Memory B cell (primary cell): ENCODE results near the gene MAPK10.
"Not testable (repeated sequence)": the region's sequence is repeated elsewhere in the genome, so short reads cannot be mapped to it uniquely, and the experiment has no call there.

Experiments used
- ATAC-seq: fragments of 150-1000 bp; cut with Tn5 transposase; 2 replicates; pipeline ENCODE4 v1.10.0; 2021; ENCODE audit warnings: low read depth, mild to moderate bottlenecking, moderate library complexity
- DNase-seq, 2 donors: peaks; one replicate each; pipeline ENCODE4 v3.0.0; 2022; ENCODE audit warnings: low spot score in 2 of 2
- H3K27ac Mint-ChIP-seq: one replicate; pipeline ENCODE4 v1.8.0; 2022; ENCODE audit warnings: mild to moderate bottlenecking, moderate library complexity, mixed read lengths
- H3K27me3 Mint-ChIP-seq: one replicate; pipeline ENCODE4 v1.8.0; 2022; ENCODE audit warnings: mixed read lengths
- H3K36me3 Mint-ChIP-seq: one replicate; pipeline ENCODE4 v1.8.0; 2022; ENCODE audit warnings: mild to moderate bottlenecking, mixed read lengths
- H3K4me1 Mint-ChIP-seq: one replicate; pipeline ENCODE4 v1.8.0; 2022; ENCODE audit warnings: mixed read lengths
- H3K4me3 Mint-ChIP-seq: one replicate; pipeline ENCODE4 v1.8.0; 2022; ENCODE audit warnings: mild to moderate bottlenecking, moderate library complexity, mixed read lengths
- H3K9me3 Mint-ChIP-seq: one replicate; pipeline ENCODE4 v1.8.0; 2022; ENCODE audit warnings: mixed read lengths

MAPK10 gene

GRCh38 chr4:85995361-85995760 is 364.5 kb downstream of the MAPK10 start:
- Mint-ChIP-seq H3K36me3 (peaks cover 19% of the 10 kb centered on the region), H3K27ac (peak overlapping the region; percentile 67), H3K4me1 (no peaks in the 10 kb centered on the region), H3K9me3 (no peaks in the 10 kb centered on the region), H3K27me3 (no peaks in the 10 kb centered on the region), H3K4me3 (no peak overlapping the region)
- DNase-seq (no peak), ATAC-seq (no peak)

- no peak overlapping the region for H3K4me3 Mint-ChIP-seq
- DNase-seq (no peak), ATAC-seq (no peak)
- no peaks in the 10 kb centered on the region for H3K4me1 Mint-ChIP-seq
- no peaks in the 10 kb centered on the region for H3K27me3 Mint-ChIP-seq
- no peaks in the 10 kb centered on the region for H3K9me3 Mint-ChIP-seq
- H3K36me3 Mint-ChIP-seq, result peaks cover 18% of the 10 kb centered on the region
- no peak overlapping the region for H3K27ac Mint-ChIP-seq
Measured at GRCh38 chr4:85994576-85994975, 365.3 kb downstream of the MAPK10 start.

DNA sequence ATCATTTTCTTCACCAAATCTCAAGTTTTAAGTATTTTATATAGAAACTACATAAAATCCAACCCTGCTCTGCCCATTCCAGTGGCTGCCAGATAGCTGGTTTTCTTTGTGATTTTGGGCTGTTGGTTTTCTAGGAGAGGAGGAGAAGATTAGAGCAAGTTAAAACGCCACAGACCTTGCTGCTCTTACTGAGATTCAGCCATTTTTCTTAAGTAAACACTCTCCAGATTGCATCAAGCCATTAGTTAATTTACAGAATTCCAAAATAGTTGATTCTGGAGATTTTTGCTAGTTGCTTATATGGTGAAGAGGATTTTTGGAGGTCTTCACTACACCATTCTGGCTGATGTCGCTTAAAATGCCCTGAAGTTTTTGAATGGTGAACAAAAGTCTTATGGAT is 366.2 kb downstream of the MAPK10 start:
- H3K9me3 Mint-ChIP-seq, result no peaks in the 10 kb centered on the region
- no peak overlapping the region for H3K27ac Mint-ChIP-seq
- peaks cover 20% of the 10 kb centered on the region for H3K36me3 Mint-ChIP-seq
- no peak overlapping the region for H3K4me3 Mint-ChIP-seq
- DNase-seq, result no peak
- no peak for ATAC-seq
- H3K27me3 Mint-ChIP-seq, result no peaks in the 10 kb centered on the region
- no peaks in the 10 kb centered on the region for H3K4me1 Mint-ChIP-seq

DNA sequence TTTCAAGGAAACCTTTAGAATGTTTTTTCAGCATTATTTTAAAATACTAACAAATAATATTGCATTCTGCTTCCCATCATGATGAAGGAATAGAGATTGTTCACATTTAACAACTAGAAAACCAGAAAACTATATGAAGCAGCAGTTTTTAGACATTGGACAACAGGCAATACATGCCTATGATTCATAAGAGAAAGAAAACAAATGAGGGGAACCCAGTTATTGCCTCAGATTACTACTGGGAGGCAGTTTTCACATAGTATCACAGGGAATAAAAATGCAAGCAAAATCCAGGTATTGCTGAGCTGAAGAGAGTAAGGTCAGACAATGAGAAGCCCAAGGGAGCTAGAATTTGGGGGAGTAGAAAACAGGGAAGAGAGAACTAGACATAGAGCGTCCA is 373.6 kb downstream of the MAPK10 start:
- Mint-ChIP-seq H3K27ac (peak overlapping the region; percentile 48), H3K9me3 (no peaks in the 10 kb centered on the region), H3K4me3 (no peak overlapping the region), H3K27me3 (no peaks in the 10 kb centered on the region), H3K36me3 (peaks cover 36% of the 10 kb centered on the region), H3K4me1 (peaks cover 4% of the 10 kb centered on the region)
- ATAC-seq (no peak), DNase-seq (no peak)

- H3K27ac Mint-ChIP-seq, result peak overlapping the region; percentile 25
Measured at GRCh38 chr4:85979276-85979675, 380.6 kb downstream of the MAPK10 start.

GRCh38 chr4:85970535-85970934 is 389.3 kb downstream of the MAPK10 start:
- DNase-seq (no peak), ATAC-seq (no peak)
- peaks cover 12% of the 10 kb centered on the region for H3K36me3 Mint-ChIP-seq
- H3K9me3 Mint-ChIP-seq, result no peaks in the 10 kb centered on the region
- no peak overlapping the region for H3K4me3 Mint-ChIP-seq
- H3K27ac Mint-ChIP-seq, result no peak overlapping the region
- H3K4me1 Mint-ChIP-seq, result peaks cover 10% of the 10 kb centered on the region
- no peaks in the 10 kb centered on the region for H3K27me3 Mint-ChIP-seq

More at GRCh38 chr4:85979276-85979675, 380.6 kb downstream of the MAPK10 start:
- ATAC-seq (peak; percentile 71), DNase-seq (no peak)
- Mint-ChIP-seq H3K27me3 (no peaks in the 10 kb centered on the region), H3K36me3 (peaks cover 35% of the 10 kb centered on the region), H3K9me3 (no peaks in the 10 kb centered on the region), H3K4me3 (no peak overlapping the region), H3K4me1 (peaks cover 7% of the 10 kb centered on the region)

DNA sequence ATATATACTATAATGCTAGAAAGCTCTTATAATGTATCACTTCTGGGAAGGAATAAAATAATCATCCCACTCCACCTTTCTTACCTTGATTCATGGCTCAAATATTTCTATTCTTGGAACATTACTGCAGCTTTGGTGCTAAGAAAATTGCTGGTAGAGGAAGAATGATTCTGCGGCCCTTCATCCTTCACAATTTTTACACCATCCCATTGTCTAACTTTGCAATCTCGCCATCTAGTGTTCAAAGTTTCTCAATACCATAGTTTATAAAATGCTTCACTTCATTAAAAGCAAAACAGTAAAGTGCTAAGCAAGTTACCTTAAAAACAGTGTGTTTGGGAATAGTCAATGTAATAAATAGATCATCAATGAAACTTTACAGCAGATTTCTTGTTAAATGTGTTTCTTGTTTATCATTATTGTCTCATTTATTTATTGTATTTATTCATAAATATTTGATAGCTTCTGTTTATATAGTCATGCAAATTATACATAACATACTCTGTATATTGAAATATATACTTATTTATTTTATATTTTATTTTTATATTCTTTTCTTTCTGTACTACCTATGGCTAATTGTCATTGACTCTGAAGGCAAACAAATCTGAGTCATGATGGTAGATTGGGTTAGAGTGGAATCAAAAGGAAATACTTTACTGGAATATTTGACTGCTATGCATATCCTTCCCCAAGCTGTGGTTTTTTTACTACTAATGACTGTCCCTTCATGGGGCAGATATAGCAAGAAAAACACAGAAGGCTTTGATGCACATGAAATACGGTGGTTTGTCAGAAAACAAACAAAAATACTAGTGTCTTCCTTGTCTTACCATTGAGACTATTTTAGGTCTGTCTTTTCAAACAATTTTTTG is 390.7 kb downstream of the MAPK10 start:
- no peaks in the 10 kb centered on the region for H3K27me3 Mint-ChIP-seq
- peak; percentile 62 for ATAC-seq
- H3K4me3 Mint-ChIP-seq, result no peak overlapping the region

DNA sequence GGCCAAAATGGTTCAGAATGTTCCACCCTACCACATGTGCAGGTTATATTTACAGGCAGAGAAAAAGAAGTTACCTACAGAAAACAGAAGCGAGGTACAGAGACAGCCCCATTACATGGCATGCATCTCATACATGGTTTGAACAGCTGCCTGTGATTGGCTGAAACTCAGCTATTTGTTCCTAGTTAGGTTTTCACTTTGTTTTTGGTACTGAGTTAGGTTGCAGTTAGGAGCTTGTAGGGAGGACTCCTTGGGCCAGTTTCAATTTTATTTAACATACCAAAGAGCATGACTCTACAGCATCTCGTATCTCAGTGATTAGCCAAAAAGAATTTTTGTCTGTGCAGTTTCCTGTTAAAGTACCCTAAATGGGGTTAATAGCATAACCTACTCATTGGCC is 392.0 kb downstream of the MAPK10 start:
- ATAC-seq (peak; percentile 24), DNase-seq (no peak)
- no peak overlapping the region for H3K4me3 Mint-ChIP-seq
- peaks cover 22% of the 10 kb centered on the region for H3K36me3 Mint-ChIP-seq
- peaks cover 8% of the 10 kb centered on the region for H3K9me3 Mint-ChIP-seq
- H3K27me3 Mint-ChIP-seq, result no peaks in the 10 kb centered on the region
- H3K4me1 Mint-ChIP-seq, result peaks cover 10% of the 10 kb centered on the region
- peak overlapping the region; percentile 32 for H3K27ac Mint-ChIP-seq

More for the DNA sequence above, 390.7 kb downstream of the MAPK10 start:
- Mint-ChIP-seq H3K27ac (no peak overlapping the region), H3K9me3 (peaks cover 6% of the 10 kb centered on the region), H3K36me3 (peaks cover 20% of the 10 kb centered on the region), H3K4me1 (peaks cover 10% of the 10 kb centered on the region)
- peak in 1 of 2 donors; percentile 33 for DNase-seq

DNA sequence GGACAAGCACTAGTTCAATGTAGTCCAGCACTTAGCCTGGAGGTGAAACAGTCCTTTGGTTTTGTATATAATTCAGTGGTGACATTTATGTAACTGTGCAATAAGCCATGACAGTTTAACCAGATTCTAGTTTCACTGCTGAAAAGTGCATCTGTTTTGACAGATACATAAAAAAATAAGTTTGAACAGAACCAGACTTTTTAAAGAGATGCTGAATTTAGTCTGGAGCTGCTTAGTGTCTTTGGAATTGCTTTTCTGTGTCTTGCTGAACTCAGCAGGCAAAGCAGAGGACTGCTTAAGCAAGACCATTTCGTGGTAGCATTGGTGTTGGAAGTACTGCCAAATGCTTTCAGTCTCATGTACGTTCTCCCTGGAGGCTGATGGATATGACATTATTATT is 393.5 kb downstream of the MAPK10 start:
- Mint-ChIP-seq H3K4me1 (peaks cover 10% of the 10 kb centered on the region), H3K9me3 (peaks cover 8% of the 10 kb centered on the region), H3K36me3 (peaks cover 14% of the 10 kb centered on the region), H3K4me3 (no peak overlapping the region), H3K27me3 (no peaks in the 10 kb centered on the region), H3K27ac (peak overlapping the region; percentile 32)
- DNase-seq (no peak), ATAC-seq (no peak)

- no peak overlapping the region for H3K27ac Mint-ChIP-seq
- DNase-seq, result no peak
- H3K36me3 Mint-ChIP-seq, result peaks cover 17% of the 10 kb centered on the region
- peaks cover 8% of the 10 kb centered on the region for H3K9me3 Mint-ChIP-seq
- ATAC-seq, result no peak
- H3K27me3 Mint-ChIP-seq, result no peaks in the 10 kb centered on the region
- peaks cover 10% of the 10 kb centered on the region for H3K4me1 Mint-ChIP-seq
- no peak overlapping the region for H3K4me3 Mint-ChIP-seq
Measured at GRCh38 chr4:85965529-85965928, 394.3 kb downstream of the MAPK10 start.

- peaks cover 17% of the 10 kb centered on the region for H3K36me3 Mint-ChIP-seq
Measured at GRCh38 chr4:85965017-85965416, 394.8 kb downstream of the MAPK10 start.

GRCh38 chr4:85964298-85964697 is 395.6 kb downstream of the MAPK10 start:
- Mint-ChIP-seq H3K4me1 (peaks cover 10% of the 10 kb centered on the region), H3K4me3 (no peak overlapping the region), H3K27ac (peak overlapping the region; percentile 17), H3K36me3 (peaks cover 17% of the 10 kb centered on the region), H3K9me3 (peaks cover 8% of the 10 kb centered on the region), H3K27me3 (no peaks in the 10 kb centered on the region)
- ATAC-seq, result no peak
- no peak for DNase-seq

More at GRCh38 chr4:85965017-85965416, 394.8 kb downstream of the MAPK10 start:
- not testable (repeated sequence) for H3K27me3 Mint-ChIP-seq, DNase-seq, H3K27ac Mint-ChIP-seq, H3K4me3 Mint-ChIP-seq, ATAC-seq, H3K9me3 Mint-ChIP-seq
- peaks cover 10% of the 10 kb centered on the region for H3K4me1 Mint-ChIP-seq

DNA sequence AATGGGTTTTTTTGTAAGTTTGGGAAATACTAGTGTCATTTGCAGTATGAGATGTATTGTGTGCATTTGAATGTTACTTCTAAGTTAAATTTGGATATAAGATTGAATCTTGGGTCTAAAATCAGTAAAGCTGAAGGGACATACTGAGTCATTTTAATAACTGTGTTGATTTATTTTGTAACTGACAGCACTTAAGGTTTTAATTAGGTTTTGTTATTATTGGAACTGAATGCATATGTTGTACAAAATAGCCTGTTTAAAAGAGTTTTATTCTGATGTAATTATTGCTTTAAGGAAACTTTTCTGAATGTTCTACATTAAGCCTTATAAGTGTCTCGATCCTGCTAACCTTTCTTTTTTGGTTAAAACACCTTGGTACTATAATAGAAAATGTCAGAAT is 396.6 kb downstream of the MAPK10 start:
- H3K9me3 Mint-ChIP-seq, result peaks cover 8% of the 10 kb centered on the region
- peaks cover 7% of the 10 kb centered on the region for H3K4me1 Mint-ChIP-seq
- no peak for DNase-seq
- H3K4me3 Mint-ChIP-seq, result no peak overlapping the region
- no peak for ATAC-seq
- H3K27me3 Mint-ChIP-seq, result no peaks in the 10 kb centered on the region
- H3K36me3 Mint-ChIP-seq, result peaks cover 17% of the 10 kb centered on the region
- no peak overlapping the region for H3K27ac Mint-ChIP-seq

GRCh38 chr4:85961887-85962286 is 398.0 kb downstream of the MAPK10 start:
- H3K4me3 Mint-ChIP-seq, result no peak overlapping the region
- DNase-seq (no peak), ATAC-seq (no peak)
- peaks cover 8% of the 10 kb centered on the region for H3K9me3 Mint-ChIP-seq
- no peaks in the 10 kb centered on the region for H3K27me3 Mint-ChIP-seq
- H3K36me3 Mint-ChIP-seq, result peaks cover 17% of the 10 kb centered on the region
- no peak overlapping the region for H3K27ac Mint-ChIP-seq
- H3K4me1 Mint-ChIP-seq, result no peaks in the 10 kb centered on the region
